GM08714 (cell line): ENCODE measurements around the gene ERBB4.

ENCODE experiments used
- H3K4me3 ChIP-seq: fragments of 200-500 bp; sonication (Bioruptor generic); 2 replicates; pipeline ENCODE4 v1.5.1; 2014; ENCODE audit warnings: mild to moderate bottlenecking, low read length, inconsistent platforms
- ZNF274 ChIP-seq: IDR thresholded peaks from 2 replicates; pipeline ENCODE4 v1.6.1; 2012; ENCODE audit warnings: mild to moderate bottlenecking, low read depth, low read length

The ERBB4 gene

DNA sequence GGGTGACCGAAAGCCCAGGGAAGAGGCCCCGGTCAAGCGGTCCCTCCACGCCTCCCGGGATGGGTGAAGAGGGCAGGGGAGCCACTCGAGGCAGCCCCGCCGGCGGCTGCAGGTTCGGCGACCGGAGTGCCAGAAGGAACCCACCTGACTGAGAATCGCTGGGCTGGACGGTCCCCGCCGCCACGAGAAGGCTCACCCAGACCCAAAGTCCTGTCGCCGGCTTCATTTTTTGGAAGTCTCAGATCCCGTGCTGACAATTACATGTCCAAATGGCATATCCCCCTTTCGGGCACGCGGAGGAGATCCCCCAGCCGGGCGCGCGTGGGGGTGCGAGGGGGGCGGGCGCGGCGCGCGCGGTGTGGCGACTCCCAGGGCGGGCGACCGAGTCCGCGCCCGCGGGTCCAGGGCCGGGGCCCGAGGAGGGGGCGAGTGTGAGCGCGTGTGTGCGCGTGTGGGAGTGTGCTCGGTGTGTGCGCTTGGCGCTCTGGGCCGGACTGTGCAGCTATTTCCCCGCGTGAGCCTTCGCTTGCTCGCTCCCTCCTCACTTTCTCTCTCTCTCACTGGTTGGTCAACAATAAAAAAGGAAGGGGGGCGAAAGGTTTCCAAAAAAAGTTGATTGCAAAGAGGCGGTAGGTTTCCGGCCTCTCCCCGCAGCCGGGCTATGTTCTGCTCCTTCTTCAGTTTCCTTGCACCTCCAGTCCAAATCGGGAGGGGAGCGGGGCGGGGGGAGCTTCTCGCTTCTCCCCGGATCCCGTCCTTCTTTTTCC is at the start of gene ERBB4:
TSS of gene ERBB4 (minus strand) at position 498 of the 767 bp plus-strand sequence. CDS start at position 226, 272 bp downstream.
- peak within 1 kb of the TSS; percentile 15 for H3K4me3 ChIP-seq
- no peak for TF ChIP-seq ZNF274

- no peak overlapping the region for H3K4me3 ChIP-seq
- TF ChIP-seq ZNF274 = no peak
These were observed 41.5 kb upstream of the ERBB4 start for GRCh38 chr2:212580117-212580516.

DNA sequence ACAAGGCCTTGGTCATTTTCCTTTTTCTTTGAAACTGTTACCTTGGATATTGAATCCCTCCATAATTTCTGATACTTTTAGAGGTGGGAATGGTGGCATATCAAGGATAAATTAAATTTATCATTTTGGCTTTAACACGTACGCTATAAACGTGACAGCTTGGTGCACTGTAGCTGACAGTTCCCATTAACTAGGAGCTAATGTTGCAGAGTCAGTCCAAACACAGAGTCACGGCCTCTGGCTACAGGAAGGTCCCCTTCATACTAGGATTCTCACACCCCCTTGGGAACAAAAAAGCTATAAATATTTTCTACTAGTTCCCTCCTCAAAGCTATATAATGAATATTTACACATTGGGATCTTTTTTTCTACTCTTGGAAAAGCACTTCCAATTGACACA is 17.7 kb upstream of the ERBB4 start:
- no peak overlapping the region for H3K4me3 ChIP-seq

GRCh38 chr2:212554233-212554632 is 15.6 kb upstream of the ERBB4 start:
- H3K4me3 ChIP-seq = no peak overlapping the region
- no peak for TF ChIP-seq ZNF274

More for the DNA sequence above, 17.7 kb upstream of the ERBB4 start:
- TF ChIP-seq ZNF274 = no peak

GRCh38 chr2:212549941-212550340 is 11.3 kb upstream of the ERBB4 start:
- no peak overlapping the region for H3K4me3 ChIP-seq
- TF ChIP-seq ZNF274 = no peak

DNA sequence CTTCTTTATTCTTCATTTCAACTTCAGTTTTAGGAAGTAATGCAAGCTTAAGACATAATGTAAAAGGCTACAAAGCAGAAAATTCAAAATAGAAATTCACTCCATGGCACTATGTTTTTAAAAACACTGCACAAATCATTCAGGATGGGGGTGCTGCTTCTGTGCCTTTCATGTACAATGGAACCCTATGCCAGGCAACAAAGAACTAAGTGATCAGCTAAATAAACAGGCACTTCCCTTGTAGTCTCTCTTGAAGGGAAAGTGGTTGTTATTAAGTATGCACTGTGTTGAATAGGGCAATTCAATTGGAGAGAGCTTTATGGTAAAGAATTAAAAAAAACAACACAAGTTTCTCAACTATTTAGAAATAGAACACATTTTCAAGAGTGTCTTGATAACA is 10.9 kb upstream of the ERBB4 start:
- TF ChIP-seq ZNF274 = no peak
- no peak overlapping the region for H3K4me3 ChIP-seq

DNA sequence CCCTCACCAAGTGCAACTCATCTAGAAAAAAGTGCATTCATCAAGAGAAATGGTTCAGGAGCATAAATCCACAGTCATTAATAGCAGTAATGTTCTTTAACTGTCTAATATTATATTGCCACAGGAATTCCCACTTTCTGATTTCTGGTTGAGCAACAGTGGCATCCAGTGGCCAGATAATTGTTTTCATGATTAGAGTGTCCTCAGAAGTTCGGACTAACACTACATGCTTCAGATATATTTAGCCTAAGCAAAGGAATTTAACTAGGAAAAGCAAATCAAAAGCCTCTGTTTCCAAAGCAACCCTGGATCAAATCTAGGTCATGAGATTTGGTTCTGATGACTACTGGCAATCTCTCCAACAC is 9.8 kb upstream of the ERBB4 start:
- no peak for TF ChIP-seq ZNF274
- H3K4me3 ChIP-seq = no peak overlapping the region

DNA sequence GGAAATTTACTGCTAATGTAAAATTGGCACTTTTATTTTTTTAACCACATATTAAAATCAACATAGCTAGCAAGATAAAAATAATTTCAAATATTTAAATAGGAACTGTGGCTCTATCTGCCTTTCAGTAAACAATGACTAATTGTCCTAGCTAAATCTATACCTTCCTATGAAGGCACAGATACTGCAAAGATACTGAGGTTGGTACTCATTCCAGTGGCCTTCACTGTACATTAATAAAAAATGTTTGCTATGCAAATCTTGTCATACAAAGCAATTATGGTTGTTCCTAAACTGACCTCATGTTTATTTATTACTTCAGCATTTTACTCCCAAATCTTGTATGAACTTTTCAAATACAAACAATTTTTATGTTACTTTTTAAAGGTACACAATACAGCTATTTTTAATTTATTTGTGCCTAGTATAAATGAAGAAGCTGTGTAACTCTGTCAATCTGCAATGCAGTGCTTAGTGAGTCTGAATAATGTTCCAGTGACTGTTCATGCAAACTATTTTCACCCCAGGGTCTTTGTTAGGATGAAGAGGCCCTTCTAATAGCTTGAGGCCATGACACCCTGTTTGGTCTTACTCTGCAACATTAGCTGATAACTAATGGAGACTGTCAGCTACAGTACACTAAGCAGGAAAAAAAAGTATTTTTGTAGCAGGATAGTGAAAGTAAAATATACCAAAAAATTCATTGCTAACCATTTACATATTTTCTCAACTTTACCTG is 9.3 kb upstream of the ERBB4 start:
- H3K4me3 ChIP-seq = no peak overlapping the region
- TF ChIP-seq ZNF274 = no peak

DNA sequence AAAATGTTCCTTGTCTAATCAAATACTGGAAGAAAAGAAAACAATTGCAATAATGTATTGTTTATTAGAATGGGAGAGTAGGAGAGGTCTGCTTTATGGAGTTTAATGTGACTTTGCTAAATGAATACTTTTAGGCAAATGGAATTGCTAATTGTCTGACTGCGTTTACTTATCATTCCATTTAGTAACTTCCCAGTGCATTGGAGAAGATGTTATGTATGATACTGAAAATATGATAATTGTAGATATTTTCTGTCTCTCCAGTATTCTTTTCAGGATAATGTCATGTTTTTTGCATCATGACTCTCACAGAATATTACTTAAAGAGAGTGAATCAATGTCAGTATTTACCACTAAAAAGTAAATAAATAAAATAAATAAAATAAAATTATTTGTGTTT is 8.1 kb upstream of the ERBB4 start:
- no peak overlapping the region for H3K4me3 ChIP-seq
- no peak for TF ChIP-seq ZNF274

DNA sequence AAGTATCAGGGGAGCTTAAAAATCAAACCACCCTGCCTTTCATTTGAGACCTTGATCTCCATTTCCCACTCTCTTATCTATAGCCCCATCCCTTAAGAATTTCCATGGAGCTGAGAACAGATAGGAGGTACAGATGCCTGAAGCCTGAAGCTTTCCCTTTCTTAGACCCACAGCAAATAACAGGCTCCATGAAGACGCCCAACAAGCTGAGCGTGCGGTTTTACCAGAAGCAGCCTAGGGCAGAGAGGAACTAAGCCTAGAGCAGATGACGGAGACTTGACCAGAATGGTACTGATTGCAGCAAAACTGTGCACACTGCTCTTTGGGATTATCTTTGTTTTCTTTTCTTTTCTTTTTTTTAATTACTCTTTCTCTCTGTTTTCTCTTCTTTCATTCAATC is 1.7 kb upstream of the ERBB4 start:
- H3K4me3 ChIP-seq = no peak overlapping the region
- TF ChIP-seq ZNF274 = no peak

GRCh38 chr2:212539072-212539880 is 674 bp upstream of the ERBB4 start:
- H3K4me3 ChIP-seq = peak overlapping the region; percentile 15
- TF ChIP-seq ZNF274 = no peak

DNA sequence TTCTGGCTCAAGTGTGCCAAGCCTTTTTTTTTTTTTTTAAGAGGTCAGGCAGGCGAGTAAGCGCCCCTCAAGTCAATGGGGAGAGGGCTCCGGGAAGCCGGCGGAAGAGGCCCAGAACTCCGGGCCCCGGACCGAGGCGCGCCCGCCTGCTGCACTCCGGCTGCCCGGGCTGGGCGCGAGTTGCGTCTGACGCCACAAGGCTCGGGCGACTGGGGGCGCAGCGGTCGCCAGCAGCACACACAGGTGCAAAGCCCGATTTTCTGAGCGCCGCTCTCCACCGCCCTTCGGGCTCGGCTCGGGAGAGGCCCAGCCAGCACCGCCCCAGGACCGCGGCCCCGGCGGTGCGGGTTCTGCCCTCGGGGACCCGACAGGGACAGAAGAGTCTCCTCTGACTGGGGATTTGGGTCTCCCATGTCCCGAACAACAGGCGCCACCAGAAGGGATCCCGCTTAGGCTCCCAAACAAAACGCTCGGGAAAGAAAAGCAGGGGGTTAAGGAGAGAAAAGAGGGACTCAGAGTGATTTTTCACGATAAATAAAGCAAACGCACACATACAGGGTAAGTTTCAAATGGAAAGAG is 787 bp downstream of the ERBB4 start:
- TF ChIP-seq ZNF274 = no peak
- H3K4me3 ChIP-seq = peak overlapping the region; percentile 15

- TF ChIP-seq ZNF274 = no peak
- H3K4me3 ChIP-seq = peak overlapping the region; percentile 15
These were observed 1.5 kb downstream of the ERBB4 start for GRCh38 chr2:212536817-212537725.
